ENCODE results near the gene PKP4.

PKP4 gene

DNA sequence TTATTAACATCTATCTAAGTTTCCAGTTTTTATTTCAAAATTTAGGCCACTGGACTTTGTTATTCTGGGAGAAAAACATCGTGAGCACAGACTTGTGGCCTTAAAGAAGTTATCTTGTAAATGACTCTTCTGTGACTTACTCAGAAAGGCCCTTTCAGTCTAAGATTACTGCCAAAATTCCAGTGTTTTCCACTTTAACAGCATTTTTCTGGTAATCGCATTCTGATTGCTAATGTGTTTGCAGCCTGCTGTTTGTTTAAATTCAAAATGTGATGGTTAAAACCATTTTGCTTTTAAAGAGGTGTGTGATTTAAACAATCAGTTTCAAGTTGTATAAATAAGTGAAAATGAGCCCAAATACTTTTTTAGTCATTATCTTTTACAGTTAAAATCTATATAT, 201.6 kb downstream of the PKP4 start:
- no peak overlapping the region for H3K27ac ChIP-seq
- TF ChIP-seq, protein P1, sequence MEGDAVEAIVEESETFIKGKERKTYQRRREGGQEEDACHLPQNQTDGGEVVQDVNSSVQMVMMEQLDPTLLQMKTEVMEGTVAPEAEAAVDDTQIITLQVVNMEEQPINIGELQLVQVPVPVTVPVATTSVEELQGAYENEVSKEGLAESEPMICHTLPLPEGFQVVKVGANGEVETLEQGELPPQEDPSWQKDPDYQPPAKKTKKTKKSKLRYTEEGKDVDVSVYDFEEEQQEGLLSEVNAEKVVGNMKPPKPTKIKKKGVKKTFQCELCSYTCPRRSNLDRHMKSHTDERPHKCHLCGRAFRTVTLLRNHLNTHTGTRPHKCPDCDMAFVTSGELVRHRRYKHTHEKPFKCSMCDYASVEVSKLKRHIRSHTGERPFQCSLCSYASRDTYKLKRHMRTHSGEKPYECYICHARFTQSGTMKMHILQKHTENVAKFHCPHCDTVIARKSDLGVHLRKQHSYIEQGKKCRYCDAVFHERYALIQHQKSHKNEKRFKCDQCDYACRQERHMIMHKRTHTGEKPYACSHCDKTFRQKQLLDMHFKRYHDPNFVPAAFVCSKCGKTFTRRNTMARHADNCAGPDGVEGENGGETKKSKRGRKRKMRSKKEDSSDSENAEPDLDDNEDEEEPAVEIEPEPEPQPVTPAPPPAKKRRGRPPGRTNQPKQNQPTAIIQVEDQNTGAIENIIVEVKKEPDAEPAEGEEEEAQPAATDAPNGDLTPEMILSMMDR (conservative IDR thresholded peaks at IDR 0.05), result no peak
- TF ChIP-seq ZFX (IDR thresholded peaks at IDR 0.05), result no peak

DNA sequence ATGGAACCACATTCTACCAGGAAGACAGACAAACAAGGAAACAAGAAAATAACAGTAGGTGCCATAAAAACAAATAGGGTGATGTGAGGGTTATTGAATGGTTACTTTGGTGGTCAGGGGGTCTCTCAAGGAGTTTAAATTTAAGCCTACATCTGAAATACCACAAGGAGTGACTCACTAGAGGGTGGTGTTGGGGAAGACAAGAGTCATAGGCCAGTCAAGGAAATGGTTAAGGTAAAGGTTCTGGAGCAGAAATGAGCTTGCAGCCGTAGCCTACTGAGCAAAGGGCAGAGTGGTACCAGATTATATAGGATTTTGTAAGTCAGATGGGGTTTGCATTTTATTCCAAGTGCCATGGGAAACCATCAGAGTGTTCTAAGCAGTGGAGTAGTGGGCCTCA, 202.7 kb downstream of the PKP4 start:
- TF ChIP-seq, protein P1 (conservative IDR thresholded peaks at IDR 0.05), result no peak
- no peak for TF ChIP-seq ZFX (IDR thresholded peaks at IDR 0.05)
- no peak overlapping the region for H3K27ac ChIP-seq

DNA sequence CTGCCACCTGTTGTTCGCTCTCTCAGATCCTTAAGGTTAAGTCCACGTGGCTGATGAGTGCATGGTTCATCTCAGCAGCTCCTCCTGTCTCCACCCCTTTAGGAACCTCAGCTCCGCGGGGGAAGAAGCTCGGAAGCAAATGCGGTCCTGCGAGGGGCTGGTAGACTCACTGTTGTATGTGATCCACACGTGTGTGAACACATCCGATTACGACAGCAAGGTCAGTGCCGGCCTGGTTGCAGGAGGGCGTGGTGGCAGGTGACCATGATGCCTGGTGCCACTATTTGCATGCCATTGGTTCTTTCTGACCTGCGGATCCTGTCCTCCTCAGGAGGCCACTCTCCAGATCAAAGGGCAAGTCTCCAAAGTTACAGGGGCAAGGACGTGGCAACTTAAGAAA, 204.5 kb downstream of the PKP4 start:
- no peak overlapping the region for H3K27ac ChIP-seq
- TF ChIP-seq, protein P1 (conservative IDR thresholded peaks at IDR 0.05), result no peak
- TF ChIP-seq ZFX (IDR thresholded peaks at IDR 0.05), result no peak

DNA sequence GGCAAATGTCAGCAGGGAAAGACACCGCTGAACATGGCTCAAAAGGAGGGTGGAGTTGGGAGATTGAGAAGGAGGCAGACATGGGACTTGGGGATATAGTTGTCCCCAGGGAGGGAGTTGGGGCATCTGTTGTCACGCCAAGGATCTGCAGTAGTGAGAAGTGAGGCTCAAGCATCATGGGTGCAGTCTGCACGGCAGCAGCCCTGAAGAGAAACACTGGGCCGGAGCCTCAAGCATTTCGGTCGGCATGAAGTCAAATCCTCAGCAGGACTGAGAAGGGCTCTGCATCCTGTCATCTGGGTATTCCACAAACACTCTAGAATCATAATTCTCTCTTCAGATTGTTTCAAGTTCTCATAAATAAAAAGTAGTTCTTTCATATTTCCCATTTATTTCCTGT, 205.7 kb downstream of the PKP4 start:
- no peak overlapping the region for H3K27ac ChIP-seq
- no peak for TF ChIP-seq ZFX (IDR thresholded peaks at IDR 0.05)
- TF ChIP-seq, protein P1 (conservative IDR thresholded peaks at IDR 0.05), result no peak

DNA sequence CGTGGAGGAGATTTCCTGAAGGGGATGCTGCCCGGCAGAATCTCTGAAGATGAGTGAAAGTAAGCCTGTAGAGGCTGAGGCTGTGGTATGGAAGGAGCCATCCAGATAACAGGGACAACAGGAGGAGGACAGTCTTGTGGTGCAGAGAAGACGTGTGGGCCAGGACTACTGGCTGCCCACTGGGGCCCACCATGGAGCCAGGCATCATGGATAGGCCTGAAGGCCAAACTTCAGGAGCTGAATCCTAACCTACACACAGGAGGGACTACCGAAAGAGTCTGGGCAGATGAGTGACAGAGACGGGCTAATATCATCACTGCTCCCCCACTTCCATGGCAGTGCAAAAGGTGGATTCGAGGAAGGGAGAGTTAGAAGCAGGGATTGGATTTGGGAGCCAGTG, 207.0 kb downstream of the PKP4 start:
- TF ChIP-seq, protein P1 (conservative IDR thresholded peaks at IDR 0.05), result no peak
- TF ChIP-seq ZFX (IDR thresholded peaks at IDR 0.05), result no peak
- H3K27ac ChIP-seq, result no peak overlapping the region

DNA sequence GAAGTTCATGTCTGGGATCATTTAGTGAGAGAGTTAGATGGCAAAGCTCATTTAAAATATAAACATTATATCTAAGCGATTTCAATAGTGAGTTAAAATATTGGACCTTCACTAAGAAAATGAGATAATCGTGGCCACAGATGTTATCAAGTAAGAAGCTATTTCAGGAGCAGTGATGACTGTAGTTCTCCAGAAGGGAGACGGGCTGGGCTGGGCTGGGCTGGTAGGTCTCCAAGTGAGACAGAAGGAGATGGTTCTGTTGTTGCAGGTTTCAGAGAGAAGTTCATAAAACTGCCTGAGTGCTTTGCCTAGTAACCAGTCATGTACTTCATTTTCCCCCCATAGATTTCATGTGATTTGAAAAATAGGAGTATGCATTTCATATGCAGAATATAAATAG, 208.2 kb downstream of the PKP4 start:
- H3K27ac ChIP-seq, result no peak overlapping the region
- no peak for TF ChIP-seq ZFX (IDR thresholded peaks at IDR 0.05)
- TF ChIP-seq, protein P1 (conservative IDR thresholded peaks at IDR 0.05), result no peak

DNA sequence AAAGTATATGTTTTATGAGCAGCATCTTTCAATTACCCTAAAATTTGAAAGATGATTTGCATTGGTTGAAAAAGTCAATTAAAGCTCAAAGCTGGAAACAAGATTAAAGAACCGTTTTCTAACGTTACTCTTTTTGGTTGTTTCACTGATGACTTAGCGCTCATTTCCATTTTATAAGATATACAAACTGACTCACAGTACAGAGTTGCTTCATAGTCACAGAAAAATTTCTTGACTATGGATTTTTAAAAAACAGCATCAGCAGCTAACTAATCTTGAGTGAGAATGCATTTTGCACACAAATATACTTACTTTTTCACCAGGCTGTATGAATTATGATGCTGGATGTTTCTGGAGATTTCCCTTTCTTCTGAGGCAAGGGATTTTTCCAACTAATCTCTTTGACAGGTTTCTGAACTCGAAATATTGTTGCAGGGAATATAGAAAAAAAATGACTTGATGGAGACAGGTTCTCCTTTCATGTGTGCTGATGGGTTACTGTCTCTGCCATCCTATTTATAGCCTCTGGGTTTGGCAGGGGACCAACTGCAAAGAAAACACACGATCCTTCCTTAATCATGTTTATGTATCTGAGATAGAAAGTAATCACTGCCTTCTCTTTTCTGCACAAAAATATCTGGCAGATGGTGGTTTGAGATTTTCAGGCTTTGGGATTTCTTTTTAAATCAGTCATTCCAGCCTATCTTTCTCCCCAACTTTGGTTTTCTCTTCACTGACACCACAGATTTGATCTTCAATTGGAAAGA, 209.0 kb downstream of the PKP4 start:
- no peak for TF ChIP-seq ZFX (IDR thresholded peaks at IDR 0.05)
- TF ChIP-seq, protein P1 (conservative IDR thresholded peaks at IDR 0.05), result no peak
- H3K27ac ChIP-seq, result no peak overlapping the region
